Activated CD4-positive, alpha-beta T cell treated with anti-CD3 and anti-CD28 coated beads for 4 hours (primary cell): Measurements from ENCODE around the gene PAFAH1B1.
"Not testable (repeated sequence)": the region's sequence is repeated elsewhere in the genome, so short reads cannot be mapped to it uniquely, and the experiment has no call there.

Experiments
- DNase-seq, 2 donors: peaks; one replicate each; pipeline ENCODE4 v3.0.0-alpha.2; 2020

The PAFAH1B1 gene

GRCh38 chr17:2691069-2691871, 97.8 kb downstream of the PAFAH1B1 start:
- no peak for DNase-seq

DNA sequence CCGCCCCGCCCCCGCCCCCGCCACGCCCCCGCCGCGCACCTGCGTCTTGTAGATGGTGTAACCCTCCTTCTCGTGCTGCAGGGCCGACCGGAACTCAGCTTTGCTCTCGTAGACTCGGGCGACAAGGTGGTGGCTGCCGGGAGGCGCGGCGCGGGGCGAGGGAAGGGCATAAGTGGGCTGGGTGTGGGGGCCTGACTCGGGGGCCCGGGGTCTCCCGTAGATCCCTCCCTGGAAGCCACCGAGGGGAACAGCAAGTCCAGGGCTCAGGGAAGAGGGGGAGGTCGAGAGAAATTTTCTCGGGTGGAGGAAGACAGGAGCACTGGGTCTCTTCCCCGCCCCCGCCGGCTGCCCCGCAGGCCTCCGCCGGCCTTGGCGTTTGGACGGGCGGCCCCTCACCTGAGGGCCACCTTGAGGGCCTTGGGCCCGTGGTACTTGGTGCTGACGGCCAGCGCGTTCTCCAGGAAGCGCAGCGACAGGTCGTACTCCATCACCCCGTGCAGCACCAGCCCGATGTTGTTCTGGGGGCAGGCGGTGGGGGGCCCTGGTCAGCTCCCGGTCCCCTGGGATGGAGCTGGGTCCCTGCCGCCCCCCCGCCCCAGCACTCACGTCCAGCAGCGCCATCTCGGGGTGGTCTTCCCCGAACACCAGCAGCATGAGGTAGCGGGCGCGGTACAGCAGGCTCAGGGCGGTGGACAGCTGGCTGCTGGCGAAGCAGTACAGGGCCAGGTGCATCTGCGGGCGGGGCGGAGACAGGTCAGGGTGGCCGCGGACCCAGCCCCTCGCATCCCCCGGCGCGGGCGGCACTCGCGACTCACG, 98.7 kb downstream of the PAFAH1B1 start:
- DNase-seq = no peak

- no peak for DNase-seq
Observed at GRCh38 chr17:2692781-2693135, 99.3 kb downstream of the PAFAH1B1 start.

DNA sequence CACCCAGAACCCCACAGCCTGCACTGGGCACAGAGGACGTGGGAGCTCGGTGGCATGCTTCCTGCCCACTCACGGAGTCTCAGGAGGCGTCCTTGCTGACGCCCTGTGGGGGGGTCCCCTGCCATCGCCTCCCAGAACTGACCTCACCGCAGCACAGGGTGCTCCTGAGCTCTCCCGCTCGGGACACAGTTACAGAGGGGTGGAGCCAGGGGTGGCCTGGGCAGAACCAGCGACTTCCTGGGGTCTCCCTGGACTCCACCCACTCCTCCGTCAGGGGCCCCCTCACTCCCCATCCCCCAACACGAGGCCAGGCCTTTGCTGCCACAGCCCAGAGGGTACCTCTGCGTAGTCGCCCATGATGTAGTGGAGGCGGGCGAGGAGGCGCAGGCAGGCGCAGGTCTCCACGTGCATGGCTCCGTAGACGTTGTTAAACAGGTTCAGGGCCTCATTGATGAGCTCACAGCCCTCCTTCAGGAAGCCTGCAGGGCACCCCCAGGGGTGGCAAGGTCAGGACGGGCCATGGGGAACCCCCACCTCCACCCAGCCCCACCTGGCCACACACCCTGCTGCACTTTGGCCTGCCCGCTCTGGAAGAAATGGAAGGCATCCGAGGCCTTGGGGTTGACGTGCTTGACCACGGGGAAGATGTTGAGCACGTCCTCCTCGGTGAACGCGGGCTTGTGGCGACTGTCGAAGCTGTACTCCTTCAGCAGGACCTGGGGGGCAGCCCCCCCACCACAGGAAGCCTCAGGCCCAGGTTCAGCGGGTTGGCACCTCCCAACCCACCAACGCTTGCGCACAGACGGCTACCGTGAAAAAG, 100.3 kb downstream of the PAFAH1B1 start:
- DNase-seq = no peak

DNA sequence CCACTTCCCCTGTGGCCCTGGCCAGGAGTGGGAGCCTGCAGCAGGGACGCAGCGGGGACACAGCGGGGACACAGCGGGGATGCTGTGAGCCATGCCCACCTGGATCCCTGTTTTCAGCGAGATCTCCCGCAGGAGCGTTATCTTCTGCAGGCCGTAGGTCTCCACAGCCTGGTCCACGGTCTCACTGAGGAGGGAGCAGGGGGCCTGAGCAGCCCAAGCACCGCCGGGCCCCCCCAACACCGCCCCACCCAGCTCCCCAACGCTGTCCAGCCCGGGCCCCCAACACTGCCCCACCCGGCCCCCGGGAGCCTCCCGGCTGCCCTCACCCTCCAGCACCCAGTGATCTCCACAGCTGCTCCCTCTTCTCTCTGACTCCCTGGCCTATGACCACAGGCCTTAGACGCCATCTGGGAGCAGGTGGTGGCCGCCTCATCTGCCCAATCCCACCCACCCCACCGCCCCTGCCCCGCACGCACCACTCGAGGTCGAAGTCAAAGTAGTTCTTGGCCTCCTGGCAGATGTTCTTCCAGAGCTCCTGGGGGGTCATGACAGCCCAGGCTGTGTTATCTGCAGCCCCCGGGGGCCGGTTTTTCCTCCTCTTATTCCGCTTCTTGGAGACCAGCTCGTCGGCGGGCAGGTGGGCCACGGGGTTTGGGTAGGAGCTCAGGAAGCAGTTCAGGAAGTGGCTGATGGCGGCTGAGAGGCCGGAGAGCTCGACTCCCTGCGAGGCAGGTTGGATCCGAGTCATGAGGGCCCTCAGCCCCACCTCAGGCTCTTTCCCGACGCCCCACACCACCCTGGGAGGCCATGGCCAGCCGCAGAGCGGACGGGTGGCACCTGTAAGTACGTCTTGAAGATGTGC, 101.2 kb downstream of the PAFAH1B1 start:
- DNase-seq = no peak

- no peak for DNase-seq
Observed at GRCh38 chr17:2695243-2695960, 101.9 kb downstream of the PAFAH1B1 start.

DNA sequence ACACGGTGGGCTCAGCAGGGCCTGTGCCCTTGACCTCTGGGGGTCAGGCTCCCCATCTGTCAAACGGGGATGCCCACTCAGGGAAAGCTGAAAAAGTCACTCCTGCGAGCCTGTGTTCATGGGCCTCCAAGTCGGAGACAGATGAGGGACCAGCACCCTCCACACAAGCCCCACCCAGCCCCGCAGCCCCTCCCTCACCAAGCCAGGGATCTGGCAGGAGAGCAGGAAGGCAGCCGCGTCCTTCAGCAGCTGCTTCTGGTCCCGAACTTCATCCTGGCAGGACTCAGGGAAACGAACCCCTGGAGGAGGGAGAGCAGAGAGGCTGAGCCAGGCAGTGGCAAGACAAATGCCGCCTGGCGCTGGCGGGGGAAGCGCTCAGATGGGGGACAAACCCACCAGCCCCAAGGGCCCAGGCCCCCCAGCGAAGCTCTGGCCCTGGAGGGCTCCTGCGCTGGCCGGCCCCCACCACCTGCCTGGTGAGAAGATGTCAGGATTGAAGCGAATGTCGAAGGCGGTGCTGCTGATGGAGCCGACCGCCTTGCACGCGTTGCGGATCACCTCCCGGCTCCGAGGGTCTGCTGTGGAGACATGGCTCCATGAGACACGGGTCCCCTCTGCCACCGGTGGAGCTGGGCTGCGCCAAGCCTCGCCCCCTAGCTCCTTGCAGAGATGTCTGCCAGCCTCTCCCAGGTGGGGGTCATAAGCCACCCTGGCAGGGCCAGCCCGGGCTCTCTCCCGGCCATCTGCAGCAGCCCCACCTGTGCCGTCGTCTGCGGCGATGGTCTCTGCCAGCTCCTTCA, 102.7 kb downstream of the PAFAH1B1 start:
- no peak for DNase-seq

GRCh38 chr17:2697611-2698162, 104.2 kb downstream of the PAFAH1B1 start:
- no peak for DNase-seq

- DNase-seq = not testable (repeated sequence)
Observed at GRCh38 chr17:2699216-2699805, 105.9 kb downstream of the PAFAH1B1 start.

DNA sequence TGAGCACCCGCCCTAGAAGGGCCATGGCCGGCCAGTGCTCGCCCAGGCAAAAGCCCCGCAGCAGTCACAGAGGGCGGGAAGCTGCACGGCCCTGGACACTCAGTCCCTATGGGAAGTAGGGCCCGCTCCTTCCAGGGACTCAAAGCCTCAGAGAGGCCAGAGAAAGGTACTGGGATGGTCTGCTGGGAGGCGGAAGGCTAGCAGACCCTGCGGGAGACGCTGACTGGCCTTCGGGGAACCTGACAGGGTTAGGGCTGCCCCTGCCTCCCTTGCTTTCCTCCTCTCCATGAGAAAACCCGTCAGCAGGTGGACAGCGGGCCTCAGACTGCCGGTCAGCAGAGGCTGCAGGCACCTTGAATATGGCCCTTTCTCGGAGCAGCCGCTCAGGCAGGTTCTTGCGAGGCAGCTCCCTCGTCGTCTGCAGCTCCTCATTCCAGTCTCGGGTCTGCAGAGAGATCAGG, 106.6 kb downstream of the PAFAH1B1 start:
- no peak for DNase-seq

DNA sequence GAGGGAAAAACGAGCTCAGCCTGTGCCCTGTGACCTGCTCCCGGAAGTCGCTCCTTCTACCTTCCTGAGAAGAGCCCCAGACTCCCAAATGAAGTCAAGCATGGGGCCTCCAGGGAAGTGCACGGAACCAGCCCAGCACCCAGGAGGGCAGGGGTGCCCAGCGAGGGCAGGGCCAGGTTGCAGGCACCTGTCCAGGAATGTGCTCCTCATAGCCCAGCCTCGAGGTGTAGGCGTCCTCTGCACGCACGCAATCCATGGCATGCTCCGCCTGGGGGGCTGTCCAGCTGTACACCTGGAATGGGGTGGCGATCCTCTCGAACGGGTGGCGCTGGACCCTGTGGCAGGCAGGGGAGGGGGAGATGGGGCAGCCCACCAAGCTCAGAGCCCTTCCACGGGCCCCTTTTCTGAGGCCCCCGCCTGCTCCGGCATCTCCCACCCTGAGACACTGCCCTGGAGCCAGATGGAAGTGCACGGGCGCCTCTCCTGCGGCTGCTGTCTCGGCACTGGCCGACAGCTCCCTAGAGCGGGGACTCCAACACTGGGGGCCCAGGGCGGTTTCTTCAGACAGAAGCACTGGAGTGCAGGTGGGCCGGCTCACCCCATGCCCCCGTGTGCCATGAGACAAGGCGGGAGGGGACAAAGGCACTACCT, 107.2 kb downstream of the PAFAH1B1 start:
- no peak for DNase-seq

- peak in 1 of 2 donors; percentile 2 for DNase-seq
Observed at GRCh38 chr17:2701161-2701995, 107.9 kb downstream of the PAFAH1B1 start.

DNA sequence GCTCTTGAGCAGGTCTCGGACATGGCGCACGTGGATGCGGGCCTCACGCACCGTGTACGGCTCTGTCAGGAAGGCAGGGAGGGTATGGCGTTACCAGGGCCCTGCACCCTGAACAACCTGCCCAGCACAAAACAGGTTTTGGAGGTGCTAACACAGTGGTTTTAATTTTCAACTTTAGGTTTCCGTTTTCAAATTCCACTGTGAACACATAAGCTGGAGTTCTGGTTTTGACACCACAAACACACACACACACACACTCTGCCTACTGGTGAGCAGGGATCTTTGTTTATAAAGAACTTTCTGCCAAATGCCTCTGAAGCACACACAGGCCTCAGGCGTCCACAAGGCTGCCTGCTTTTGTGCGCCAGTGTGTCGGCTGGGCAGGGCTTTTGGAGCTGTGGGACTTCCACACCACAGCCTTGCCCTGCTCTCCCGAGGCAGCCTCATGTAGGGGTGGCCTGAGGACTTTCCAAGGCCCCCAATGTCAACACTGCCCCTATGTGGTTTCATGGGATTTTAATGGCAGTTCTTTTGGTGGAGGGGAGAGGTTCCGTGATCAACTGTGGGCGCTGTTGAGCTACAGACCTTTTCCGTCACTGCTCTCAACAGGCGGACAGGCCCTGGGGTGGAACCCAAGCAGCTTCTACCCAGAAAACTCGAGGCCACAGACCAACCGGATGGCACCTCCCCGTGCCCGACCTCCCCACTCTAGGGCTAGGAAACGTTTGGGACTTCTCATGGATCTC, 108.7 kb downstream of the PAFAH1B1 start:
- DNase-seq = peak in 1 of 2 donors; percentile 1

DNA sequence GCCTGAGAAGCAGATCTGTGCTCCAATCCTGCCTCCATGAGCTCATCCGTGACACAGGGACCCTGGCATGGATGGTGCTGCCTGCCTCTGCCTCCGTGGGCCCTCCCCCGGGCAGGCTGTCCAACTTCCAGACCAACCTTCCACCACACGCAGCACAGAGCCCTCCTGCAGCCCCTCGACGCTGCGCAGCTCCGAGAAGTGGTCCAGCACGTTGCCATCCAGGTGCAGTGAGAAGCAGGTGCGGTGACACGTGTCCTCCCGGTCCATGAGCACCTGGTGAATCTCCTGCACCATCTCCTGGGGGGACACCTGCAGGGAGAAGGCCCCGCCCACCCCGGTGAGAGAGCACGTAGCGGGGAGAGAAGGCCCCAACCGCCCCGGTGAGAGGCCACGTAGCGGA, 109.7 kb downstream of the PAFAH1B1 start:
- peak in 1 of 2 donors; percentile 2 for DNase-seq

DNA sequence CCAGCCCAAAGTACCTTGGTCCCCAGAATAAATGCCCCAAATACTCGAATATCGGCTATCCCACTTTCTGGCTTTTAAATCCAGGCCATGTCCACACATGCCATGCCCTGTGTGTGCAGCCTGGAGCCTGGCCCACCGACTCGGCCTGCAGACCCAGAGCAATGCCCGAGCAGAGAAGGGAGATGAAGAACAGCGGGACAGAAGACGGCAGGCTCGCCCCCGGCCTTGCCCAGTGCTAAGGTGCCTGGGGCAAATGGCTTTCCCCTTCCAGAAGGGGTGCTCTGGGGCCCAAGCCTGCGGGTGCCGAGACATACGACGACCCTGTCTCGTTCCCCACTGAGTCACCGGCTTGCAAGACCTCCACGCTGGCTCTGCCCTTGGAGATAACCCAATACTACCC, 110.2 kb downstream of the PAFAH1B1 start:
- DNase-seq = no peak

GRCh38 chr17:2704031-2704889, 110.8 kb downstream of the PAFAH1B1 start:
- DNase-seq = peak in 1 of 2 donors; percentile 1

DNA sequence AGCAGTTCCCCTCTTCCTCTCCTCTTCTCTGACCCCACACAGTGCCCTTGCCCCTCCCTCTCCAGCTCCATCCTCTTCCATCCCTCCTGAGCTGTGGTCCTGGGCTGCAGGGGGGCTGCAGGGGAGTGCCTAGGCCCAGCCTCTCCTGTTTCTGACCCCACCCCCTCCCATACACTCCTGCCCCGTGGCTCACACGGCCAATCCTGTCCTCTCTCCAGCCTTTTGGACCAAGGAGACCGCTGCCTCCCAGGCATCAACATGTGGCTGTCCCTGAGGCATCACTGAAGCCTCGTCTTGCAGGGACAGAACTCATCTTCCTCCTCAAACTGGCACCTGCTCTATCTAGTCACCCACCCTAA, 111.4 kb downstream of the PAFAH1B1 start:
- DNase-seq = peak in 1 of 2 donors; percentile 0
